HEK293 (cell line): ENCODE measurements around the gene CCDC187.
A peak's percentile ranks its signal among the peaks of the same experiment; 100 is the strongest.

ENCODE experiments used
- BCL11A ChIP-seq: fragments of 450-650 bp; formaldehyde crosslinking; IDR thresholded peaks from 2 replicates; pipeline ENCODE4 v1.5.1; 2016; ENCODE audit warnings: low read depth, missing biosample characterization, missing genetic modification characterization
- CTCF ChIP-seq: fragments of 450-650 bp; formaldehyde crosslinking; IDR thresholded peaks from 2 replicates; pipeline ENCODE4 v1.5.1; 2016; ENCODE audit warnings: missing biosample characterization, missing genetic modification characterization
- PBX3 ChIP-seq: sonication (generic); formaldehyde crosslinking; IDR thresholded peaks from 2 replicates; pipeline ENCODE4 v1.8.1; 2022; ENCODE audit warnings: mild to moderate bottlenecking, moderate library complexity, missing genetic modification reagents
- REST ChIP-seq: fragments of 450-650 bp; formaldehyde crosslinking; IDR thresholded peaks from 2 replicates; pipeline ENCODE4 v1.5.1; 2016; ENCODE audit warnings: missing biosample characterization, missing genetic modification characterization
- ZNF10 ChIP-seq: fragments of 450-650 bp; formaldehyde crosslinking; IDR thresholded peaks from 2 replicates; pipeline ENCODE4 v1.5.1; 2017; ENCODE audit warnings: missing biosample characterization, missing genetic modification characterization
- ZNF23 ChIP-seq: fragments of 450-650 bp; formaldehyde crosslinking; IDR thresholded peaks from 2 replicates; pipeline ENCODE4 v1.5.1; 2016; ENCODE audit warnings: missing biosample characterization, missing genetic modification characterization, borderline replicate concordance

- TF ChIP-seq REST (tag by site-specific recombination) (no peak), CTCF (tag by site-specific recombination) (peak; percentile 43; the same call in 1 of the 2 replicates), BCL11A (tag by site-specific recombination) (no peak), ZNF23 (no peak), PBX3 (no peak), ZNF10 (tag by site-specific recombination) (no peak)
Measured at GRCh38 chr9:136345281-136346156, 41.6 kb upstream of the CCDC187 start.
